HUES48 (cell line): ENCODE results near the gene CA9.

Experiments used
- H3K27ac ChIP-seq: one replicate; pipeline ENCODE4 v1.7.0; 2013; ENCODE audit warnings: low read depth, low read length, inconsistent platforms
- H3K27me3 ChIP-seq: 2 replicates; pipeline ENCODE4 v1.6.1; 2013; ENCODE audit warnings: mild to moderate bottlenecking, low read length; ENCODE audit not compliant: control insufficient read depth, insufficient read depth
- H3K36me3 ChIP-seq: 2 replicates; pipeline ENCODE4 v1.6.1; 2013; ENCODE audit warnings: low read length; ENCODE audit not compliant: control insufficient read depth, insufficient read depth
- H3K4me1 ChIP-seq: 2 replicates; pipeline ENCODE4 v1.6.1; 2013; ENCODE audit warnings: mild to moderate bottlenecking, low read length; ENCODE audit not compliant: control insufficient read depth, insufficient read depth
- H3K4me3 ChIP-seq: 2 replicates; pipeline ENCODE4 v1.5.1; 2013; ENCODE audit warnings: mild to moderate bottlenecking, low read depth, low read length
- H3K9ac ChIP-seq: 2 replicates; pipeline ENCODE4 v1.6.1; 2013; ENCODE audit warnings: mild to moderate bottlenecking, low read depth, low read length, moderate library complexity
- H3K9me3 ChIP-seq: 2 replicates; pipeline ENCODE4 v1.6.1; 2013; ENCODE audit warnings: low read length; ENCODE audit not compliant: control insufficient read depth, insufficient read depth

Gene CA9

GRCh38 chr9:35711501-35712428 lies 38.0 kb downstream of the CA9 start:
- Histone ChIP-seq H3K36me3 (peaks cover 93% of the 10 kb centered on the region), H3K27ac (no peak overlapping the region), H3K27me3 (no peaks in the 10 kb centered on the region), H3K4me1 (no peaks in the 10 kb centered on the region), H3K4me3 (no peak overlapping the region), H3K9ac (no peak overlapping the region), H3K9me3 (no peaks in the 10 kb centered on the region)

- H3K9ac ChIP-seq, result no peak overlapping the region
- peaks cover 93% of the 10 kb centered on the region for H3K36me3 ChIP-seq
- H3K4me3 ChIP-seq, result no peak overlapping the region
- no peaks in the 10 kb centered on the region for H3K9me3 ChIP-seq
- H3K27ac ChIP-seq, result no peak overlapping the region
- no peaks in the 10 kb centered on the region for H3K27me3 ChIP-seq
- H3K4me1 ChIP-seq, result no peaks in the 10 kb centered on the region
Measured at GRCh38 chr9:35712762-35713400, 39.2 kb downstream of the CA9 start.

GRCh38 chr9:35713578-35713977 lies 39.9 kb downstream of the CA9 start:
- peaks cover 93% of the 10 kb centered on the region for H3K36me3 ChIP-seq

GRCh38 chr9:35714123-35714522 lies 40.4 kb downstream of the CA9 start:
- Histone ChIP-seq H3K9me3 (no peaks in the 10 kb centered on the region), H3K27me3 (no peaks in the 10 kb centered on the region), H3K9ac (no peak overlapping the region), H3K27ac (no peak overlapping the region), H3K4me1 (no peaks in the 10 kb centered on the region), H3K4me3 (no peak overlapping the region), H3K36me3 (peaks cover 93% of the 10 kb centered on the region)

More at GRCh38 chr9:35713578-35713977, 39.9 kb downstream of the CA9 start:
- H3K9ac ChIP-seq, result no peak overlapping the region
- no peaks in the 10 kb centered on the region for H3K4me1 ChIP-seq
- H3K4me3 ChIP-seq, result no peak overlapping the region
- H3K27me3 ChIP-seq, result no peaks in the 10 kb centered on the region
- no peak overlapping the region for H3K27ac ChIP-seq
- H3K9me3 ChIP-seq, result no peaks in the 10 kb centered on the region

GRCh38 chr9:35714579-35715252 lies 41.0 kb downstream of the CA9 start:
- Histone ChIP-seq H3K4me1 (no peaks in the 10 kb centered on the region), H3K9ac (no peak overlapping the region), H3K27ac (peak overlapping the region; percentile 77), H3K9me3 (no peaks in the 10 kb centered on the region), H3K36me3 (peaks cover 96% of the 10 kb centered on the region), H3K4me3 (no peak overlapping the region), H3K27me3 (no peaks in the 10 kb centered on the region)

GRCh38 chr9:35716230-35716629 lies 42.5 kb downstream of the CA9 start:
- Histone ChIP-seq H3K9ac (no peak overlapping the region), H3K36me3 (peaks cover 98% of the 10 kb centered on the region), H3K27ac (peak overlapping the region; percentile 64)

GRCh38 chr9:35717132-35717870 lies 43.6 kb downstream of the CA9 start:
- no peak overlapping the region for H3K4me3 ChIP-seq
- H3K9ac ChIP-seq, result no peak overlapping the region
- peaks cover 98% of the 10 kb centered on the region for H3K36me3 ChIP-seq
- no peak overlapping the region for H3K27ac ChIP-seq
- H3K4me1 ChIP-seq, result no peaks in the 10 kb centered on the region
- no peaks in the 10 kb centered on the region for H3K9me3 ChIP-seq
- H3K27me3 ChIP-seq, result no peaks in the 10 kb centered on the region

More at GRCh38 chr9:35716230-35716629, 42.5 kb downstream of the CA9 start:
- no peaks in the 10 kb centered on the region for H3K9me3 ChIP-seq
- no peaks in the 10 kb centered on the region for H3K27me3 ChIP-seq
- no peaks in the 10 kb centered on the region for H3K4me1 ChIP-seq
- H3K4me3 ChIP-seq, result no peak overlapping the region

- Histone ChIP-seq H3K36me3 (peaks cover 98% of the 10 kb centered on the region), H3K4me3 (no peak overlapping the region), H3K27me3 (no peaks in the 10 kb centered on the region), H3K9me3 (no peaks in the 10 kb centered on the region), H3K4me1 (no peaks in the 10 kb centered on the region), H3K27ac (no peak overlapping the region), H3K9ac (no peak overlapping the region)
Measured at GRCh38 chr9:35718721-35719511, 45.2 kb downstream of the CA9 start.

GRCh38 chr9:35719546-35719945 lies 45.8 kb downstream of the CA9 start:
- no peak overlapping the region for H3K27ac ChIP-seq
- H3K4me1 ChIP-seq, result no peaks in the 10 kb centered on the region
- no peaks in the 10 kb centered on the region for H3K27me3 ChIP-seq
- H3K9ac ChIP-seq, result no peak overlapping the region
- H3K4me3 ChIP-seq, result no peak overlapping the region
- H3K9me3 ChIP-seq, result no peaks in the 10 kb centered on the region
- peaks cover 98% of the 10 kb centered on the region for H3K36me3 ChIP-seq

- no peaks in the 10 kb centered on the region for H3K27me3 ChIP-seq
- no peak overlapping the region for H3K4me3 ChIP-seq
- H3K9ac ChIP-seq, result no peak overlapping the region
- H3K36me3 ChIP-seq, result peaks cover 71% of the 10 kb centered on the region
- H3K27ac ChIP-seq, result no peak overlapping the region
- H3K9me3 ChIP-seq, result no peaks in the 10 kb centered on the region
- peaks cover 18% of the 10 kb centered on the region for H3K4me1 ChIP-seq
Measured at GRCh38 chr9:35723426-35723825, 49.7 kb downstream of the CA9 start.
